ENCODE data around the gene FGG. TPM values are rescaled to one million over a fixed set of nuclear protein-coding genes. Genes with fewer than 3 reads are reported as not detected.

Gene FGG
- polyA plus RNA-seq, 3 donors = not detected

DNA sequence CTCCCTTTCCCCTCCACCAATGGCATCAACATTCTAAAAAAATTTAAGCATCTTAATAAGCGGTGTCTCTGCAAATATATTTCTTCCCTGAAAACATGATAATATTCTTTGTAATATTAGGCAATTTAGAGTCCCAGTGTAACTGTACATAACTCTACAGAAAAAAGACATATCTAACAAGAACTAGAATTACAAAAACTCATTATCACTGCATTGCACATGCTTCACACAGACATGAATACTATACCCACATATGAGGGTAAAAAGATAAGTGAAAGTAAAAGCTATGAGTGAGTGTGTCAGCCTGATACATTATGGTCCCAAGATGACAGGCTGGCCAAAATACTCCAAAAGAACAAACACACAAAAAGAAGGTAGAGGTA, 52.0 kb downstream of the FGG start:
- Histone ChIP-seq H3K36me3 (replicated peaks in 1 of 2; ENCODE audit: control insufficient read depth in 1 of 2, insufficient read depth in 2 of 2, low read length in 2 of 2) (no peaks in the 10 kb centered on the region), H4K20me1 (ENCODE audit: insufficient read depth, low read length) (no peaks in the 10 kb centered on the region), H3K79me2 (ENCODE audit: insufficient read depth, low read length) (no peaks in the 10 kb centered on the region), H3K4me1 (ENCODE audit: control insufficient read depth in 1 of 2, insufficient read depth in 2 of 2, low read length in 2 of 2) (no peaks in the 10 kb centered on the region), H2AFZ (ENCODE audit: insufficient read depth, low read depth, low read length, poor library complexity, severe bottlenecking) (no peak overlapping the region), H3K9me3 (replicated peaks in 1 of 2; ENCODE audit: control insufficient read depth in 1 of 2, insufficient read depth in 1 of 2, low read length in 2 of 2) (peaks cover 0 to 5% of the 10 kb centered on the region in 2 donors), H3K9ac (ENCODE audit: insufficient read depth, low read length, poor library complexity, severe bottlenecking) (no peak overlapping the region), H3K4me3 (replicated peaks in 1 of 3; ENCODE audit: low read depth in 2 of 3, low read length in 3 of 3) (no peak overlapping the region), H3K27ac (ENCODE audit: low read depth in 1 of 2, low read length in 2 of 2) (no peak overlapping the region), H3K4me2 (replicated peaks; ENCODE audit: extremely low read depth, low read length, poor library complexity, severe bottlenecking) (no peak overlapping the region), H3K27me3 (ENCODE audit: control insufficient read depth in 2 of 2, insufficient read depth in 2 of 2, low read length in 2 of 2) (no peaks in the 10 kb centered on the region)
- DNase-seq = no peak
- peaks cover 0 to 3% (median 0%) of the 10 kb centered on the region in 3 donors for H3K27me3 Mint-ChIP-seq (ENCODE audit: low read depth in 3 of 3)
- TF ChIP-seq, protein P1, sequence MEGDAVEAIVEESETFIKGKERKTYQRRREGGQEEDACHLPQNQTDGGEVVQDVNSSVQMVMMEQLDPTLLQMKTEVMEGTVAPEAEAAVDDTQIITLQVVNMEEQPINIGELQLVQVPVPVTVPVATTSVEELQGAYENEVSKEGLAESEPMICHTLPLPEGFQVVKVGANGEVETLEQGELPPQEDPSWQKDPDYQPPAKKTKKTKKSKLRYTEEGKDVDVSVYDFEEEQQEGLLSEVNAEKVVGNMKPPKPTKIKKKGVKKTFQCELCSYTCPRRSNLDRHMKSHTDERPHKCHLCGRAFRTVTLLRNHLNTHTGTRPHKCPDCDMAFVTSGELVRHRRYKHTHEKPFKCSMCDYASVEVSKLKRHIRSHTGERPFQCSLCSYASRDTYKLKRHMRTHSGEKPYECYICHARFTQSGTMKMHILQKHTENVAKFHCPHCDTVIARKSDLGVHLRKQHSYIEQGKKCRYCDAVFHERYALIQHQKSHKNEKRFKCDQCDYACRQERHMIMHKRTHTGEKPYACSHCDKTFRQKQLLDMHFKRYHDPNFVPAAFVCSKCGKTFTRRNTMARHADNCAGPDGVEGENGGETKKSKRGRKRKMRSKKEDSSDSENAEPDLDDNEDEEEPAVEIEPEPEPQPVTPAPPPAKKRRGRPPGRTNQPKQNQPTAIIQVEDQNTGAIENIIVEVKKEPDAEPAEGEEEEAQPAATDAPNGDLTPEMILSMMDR (IDR thresholded peaks at IDR 0.05) = no peak
- WGBS (ENCODE audit: insufficient coverage) = no CpG with 5 or more reads among the region's 1 CpG
- intact Hi-C loops (cut with micrococcal nuclease) = no loop called here
- no peak overlapping the region for H3K27ac Mint-ChIP-seq
- no peaks in the 10 kb centered on the region for H3K4me1 Mint-ChIP-seq
- H3K4me3 Mint-ChIP-seq = no peak overlapping the region
- H3K9me3 Mint-ChIP-seq = peaks cover 0 to 9% (median 5%) of the 10 kb centered on the region in 7 donors
- no peaks in the 10 kb centered on the region for H3K36me3 Mint-ChIP-seq

DNA sequence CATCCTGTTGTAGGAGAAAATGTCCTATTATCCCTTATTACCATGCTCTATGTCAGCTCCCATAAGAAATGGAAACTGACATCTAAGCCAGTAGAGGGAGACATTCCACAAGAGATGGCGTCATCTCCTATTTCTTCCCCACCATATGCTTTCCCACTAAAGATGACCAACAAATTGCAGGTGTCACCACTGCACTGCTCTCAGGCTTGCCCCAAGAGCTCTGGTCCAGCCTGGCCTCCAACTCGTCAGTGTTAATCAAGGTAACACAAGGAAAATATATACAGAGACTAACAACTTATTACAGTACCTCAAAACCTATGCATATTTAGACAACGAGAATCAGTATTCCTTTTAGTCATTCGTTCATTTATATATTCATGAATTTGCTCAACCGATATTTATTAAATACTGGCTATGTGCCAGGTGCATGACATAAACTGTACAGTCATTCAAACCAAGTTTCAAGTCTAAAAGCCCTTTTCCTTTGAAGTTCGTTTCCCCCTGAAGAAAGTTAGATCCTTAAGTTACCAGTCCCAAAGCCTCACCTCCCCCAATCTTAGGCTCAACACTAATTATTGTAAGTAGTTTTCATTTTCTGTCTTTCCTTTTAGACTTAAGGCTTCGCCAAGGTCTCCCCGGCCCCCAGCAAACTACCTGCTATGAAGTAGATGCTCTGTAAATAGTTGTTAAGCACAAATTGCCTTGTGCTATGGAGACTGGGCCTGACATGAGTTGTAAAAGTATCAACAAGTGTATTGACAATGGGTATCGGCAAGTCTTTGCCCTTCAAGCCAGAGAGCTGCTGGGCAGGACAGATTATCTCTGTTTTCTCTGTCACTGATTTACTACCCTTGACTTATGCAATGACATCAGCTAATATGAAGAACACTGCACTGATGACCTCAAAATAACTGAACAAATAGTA, 52.7 kb downstream of the FGG start:
- Histone ChIP-seq H3K4me3 (replicated peaks in 1 of 3; ENCODE audit: low read depth in 2 of 3, low read length in 3 of 3) (no peak overlapping the region), H2AFZ (ENCODE audit: insufficient read depth, low read depth, low read length, poor library complexity, severe bottlenecking) (peak overlapping the region; percentile 6), H3K9ac (ENCODE audit: insufficient read depth, low read length, poor library complexity, severe bottlenecking) (no peak overlapping the region), H3K79me2 (ENCODE audit: insufficient read depth, low read length) (no peaks in the 10 kb centered on the region), H3K4me1 (ENCODE audit: control insufficient read depth in 1 of 2, insufficient read depth in 2 of 2, low read length in 2 of 2) (no peaks in the 10 kb centered on the region), H3K4me2 (replicated peaks; ENCODE audit: extremely low read depth, low read length, poor library complexity, severe bottlenecking) (no peak overlapping the region), H3K9me3 (replicated peaks in 1 of 2; ENCODE audit: control insufficient read depth in 1 of 2, insufficient read depth in 1 of 2, low read length in 2 of 2) (peaks cover 0 to 5% of the 10 kb centered on the region in 2 donors), H3K36me3 (replicated peaks in 1 of 2; ENCODE audit: control insufficient read depth in 1 of 2, insufficient read depth in 2 of 2, low read length in 2 of 2) (no peaks in the 10 kb centered on the region), H4K20me1 (ENCODE audit: insufficient read depth, low read length) (no peaks in the 10 kb centered on the region), H3K27ac (ENCODE audit: low read depth in 1 of 2, low read length in 2 of 2) (no peak overlapping the region), H3K27me3 (ENCODE audit: control insufficient read depth in 2 of 2, insufficient read depth in 2 of 2, low read length in 2 of 2) (no peaks in the 10 kb centered on the region)
- DNase-seq = peak; percentile 6 to 17 (median 7)
- H3K4me1 Mint-ChIP-seq = no peaks in the 10 kb centered on the region
- no peak overlapping the region for H3K4me3 Mint-ChIP-seq
- WGBS (ENCODE audit: insufficient coverage) = 75% methylated on average over 7 of the region's 9 CpGs
- TF ChIP-seq, protein P1 (IDR thresholded peaks at IDR 0.05) = peak; percentile 47
- H3K27me3 Mint-ChIP-seq (ENCODE audit: low read depth in 3 of 3) = peaks cover 0 to 3% (median 0%) of the 10 kb centered on the region in 3 donors
- H3K27ac Mint-ChIP-seq = no peak overlapping the region
- H3K36me3 Mint-ChIP-seq = no peaks in the 10 kb centered on the region
- H3K9me3 Mint-ChIP-seq = peaks cover 0 to 9% (median 5%) of the 10 kb centered on the region in 7 donors
- intact Hi-C loops (cut with micrococcal nuclease) = loop anchor here in 1 of 2 donors (10.0 kb wide), 1 partner anchor 815 kb away; the partner anchor contains the start of gene MAP9
